ENCODE measurements around the gene CLEC18A. TPM values are rescaled to one million over a fixed set of nuclear protein-coding genes. Genes with fewer than 3 reads are reported as not detected.
"Not testable (repeated sequence)": the region's sequence is repeated elsewhere in the genome, so short reads cannot be mapped to it uniquely, and the experiment has no call there.

The CLEC18A gene
- total RNA-seq (1 to 10 TPM; 1.4 to 7.4 (median 3.6) TPM), polyA plus RNA-seq (not detected), total RNA-seq (1.2 reads per million)

- H3K27ac ChIP-seq (ENCODE audit: low read depth, low read length); H3K27me3 Mint-ChIP-seq; H3K36me3 Mint-ChIP-seq; H3K9me3 Mint-ChIP-seq; POLR2A ChIA-PET; H3K36me3 ChIP-seq (ENCODE audit: control insufficient read depth in 2 of 3, insufficient read depth in 3 of 3, low read length in 3 of 3); H3K4me3 ChIP-seq (ENCODE audit: low read length); H3K4me1 ChIP-seq (ENCODE audit: control insufficient read depth in 2 of 2, insufficient read depth in 2 of 2, low read length in 2 of 2); CTCF ChIA-PET; H3K27ac Mint-ChIP-seq; H3K4me3 Mint-ChIP-seq; H3K4me1 Mint-ChIP-seq; H3K27me3 ChIP-seq (ENCODE audit: control insufficient read depth in 2 of 2, insufficient read depth in 2 of 2, low read length in 2 of 2); DNase-seq; H3K9me3 ChIP-seq (ENCODE audit: control insufficient read depth in 2 of 3, low read length in 3 of 3); intact Hi-C loops (cut with micrococcal nuclease): not testable (repeated sequence)
- peak; percentile 25 for ATAC-seq
These were observed at the start of gene CLEC18A for GRCh38 chr16:69951017-69951671. CLEC18A (plus strand) TSS chr16:69951334; CDS start chr16:69951367, 33 bp downstream.

GRCh38 chr16:69903865-69904415 is 47.2 kb upstream of the CLEC18A start:
- Histone ChIP-seq H3K9me3 (ENCODE audit: control insufficient read depth in 2 of 3, low read length in 3 of 3) (no peaks in the 10 kb centered on the region), H3K36me3 (ENCODE audit: control insufficient read depth in 2 of 3, insufficient read depth in 3 of 3, low read length in 3 of 3) (peaks cover 0 to 21% (median 0%) of the 10 kb centered on the region in 3 experiments), H3K4me1 (ENCODE audit: control insufficient read depth in 2 of 2, insufficient read depth in 2 of 2, low read length in 2 of 2) (no peaks in the 10 kb centered on the region), H3K4me3 (ENCODE audit: low read length) (no peak overlapping the region), H3K27me3 (ENCODE audit: control insufficient read depth in 2 of 2, insufficient read depth in 2 of 2, low read length in 2 of 2) (no peaks in the 10 kb centered on the region), H3K27ac (ENCODE audit: low read depth, low read length) (no peak overlapping the region)
- no peak for DNase-seq
- Mint-ChIP-seq H3K27ac (peak overlapping the region in 1 of 9 donors; percentile 53), H3K9me3 (no peaks in the 10 kb centered on the region), H3K4me1 (no peaks in the 10 kb centered on the region), H3K36me3 (peaks cover 4 to 39% (median 8%) of the 10 kb centered on the region in 5 donors), H3K27me3 (no peaks in the 10 kb centered on the region), H3K4me3 (no peak overlapping the region)
- ChIA-PET POLR2A (no interaction called here), CTCF (interaction anchor here (0.6 kb wide), 1 partner anchor 26 kb away, joined by 4 read pairs; no protein-coding TSS in a partner anchor)
- intact Hi-C loops (cut with micrococcal nuclease): no loop called here
- no peak for ATAC-seq

GRCh38 chr16:69904495-69905170 is 46.5 kb upstream of the CLEC18A start:
- H3K4me3 ChIP-seq (ENCODE audit: low read length): no peak overlapping the region
- no peaks in the 10 kb centered on the region for H3K27me3 ChIP-seq (ENCODE audit: control insufficient read depth in 2 of 2, insufficient read depth in 2 of 2, low read length in 2 of 2)
- H3K4me1 Mint-ChIP-seq: no peaks in the 10 kb centered on the region
- intact Hi-C loops (cut with micrococcal nuclease): no loop called here
- DNase-seq (no peak), ATAC-seq (no peak)
- H3K36me3 Mint-ChIP-seq: peaks cover 4 to 44% (median 8%) of the 10 kb centered on the region in 5 donors
- no peak overlapping the region for H3K4me3 Mint-ChIP-seq
- peaks cover 0 to 27% (median 0%) of the 10 kb centered on the region in 3 experiments for H3K36me3 ChIP-seq (ENCODE audit: control insufficient read depth in 2 of 3, insufficient read depth in 3 of 3, low read length in 3 of 3)
- no peaks in the 10 kb centered on the region for H3K9me3 ChIP-seq (ENCODE audit: control insufficient read depth in 2 of 3, low read length in 3 of 3)
- H3K27ac ChIP-seq (ENCODE audit: low read depth, low read length): no peak overlapping the region
- no peaks in the 10 kb centered on the region for H3K9me3 Mint-ChIP-seq
- H3K27me3 Mint-ChIP-seq: no peaks in the 10 kb centered on the region
- no peaks in the 10 kb centered on the region for H3K4me1 ChIP-seq (ENCODE audit: control insufficient read depth in 2 of 2, insufficient read depth in 2 of 2, low read length in 2 of 2)
- ChIA-PET CTCF (no interaction called here), POLR2A (no interaction called here)
- H3K27ac Mint-ChIP-seq: no peak overlapping the region

GRCh38 chr16:69905171-69905555 is 46.0 kb upstream of the CLEC18A start:
- Mint-ChIP-seq H3K9me3 (no peaks in the 10 kb centered on the region), H3K4me1 (no peaks in the 10 kb centered on the region), H3K27me3 (no peaks in the 10 kb centered on the region), H3K36me3 (peaks cover 4 to 48% (median 12%) of the 10 kb centered on the region in 5 donors), H3K27ac (no peak overlapping the region), H3K4me3 (no peak overlapping the region)
- no peak overlapping the region for H3K27ac ChIP-seq (ENCODE audit: low read depth, low read length)
- peaks cover 0 to 31% (median 0%) of the 10 kb centered on the region in 3 experiments for H3K36me3 ChIP-seq (ENCODE audit: control insufficient read depth in 2 of 3, insufficient read depth in 3 of 3, low read length in 3 of 3)
- no peak for ATAC-seq
- no peak for DNase-seq
- ChIA-PET CTCF (no interaction called here), POLR2A (no interaction called here)
- no peak overlapping the region for H3K4me3 ChIP-seq (ENCODE audit: low read length)
- H3K27me3 ChIP-seq (ENCODE audit: control insufficient read depth in 2 of 2, insufficient read depth in 2 of 2, low read length in 2 of 2): no peaks in the 10 kb centered on the region
- intact Hi-C loops (cut with micrococcal nuclease): no loop called here
- H3K4me1 ChIP-seq (ENCODE audit: control insufficient read depth in 2 of 2, insufficient read depth in 2 of 2, low read length in 2 of 2): no peaks in the 10 kb centered on the region
- H3K9me3 ChIP-seq (ENCODE audit: control insufficient read depth in 2 of 3, low read length in 3 of 3): no peaks in the 10 kb centered on the region

GRCh38 chr16:69906838-69907401 is 44.2 kb upstream of the CLEC18A start:
- peaks cover 5 to 46% (median 12%) of the 10 kb centered on the region in 5 donors for H3K36me3 Mint-ChIP-seq
- no peaks in the 10 kb centered on the region for H3K27me3 Mint-ChIP-seq

GRCh38 chr16:69909043-69909442 is 42.1 kb upstream of the CLEC18A start:
- H3K9me3 Mint-ChIP-seq: no peaks in the 10 kb centered on the region
- CTCF ChIA-PET: no interaction called here
- Histone ChIP-seq H3K4me3 (ENCODE audit: low read length) (no peak overlapping the region), H3K27me3 (ENCODE audit: control insufficient read depth in 2 of 2, insufficient read depth in 2 of 2, low read length in 2 of 2) (no peaks in the 10 kb centered on the region), H3K36me3 (ENCODE audit: control insufficient read depth in 2 of 3, insufficient read depth in 3 of 3, low read length in 3 of 3) (peaks cover 0 to 43% (median 7%) of the 10 kb centered on the region in 3 experiments), H3K4me1 (ENCODE audit: control insufficient read depth in 2 of 2, insufficient read depth in 2 of 2, low read length in 2 of 2) (no peaks in the 10 kb centered on the region), H3K27ac (ENCODE audit: low read depth, low read length) (no peak overlapping the region), H3K9me3 (ENCODE audit: control insufficient read depth in 2 of 3, low read length in 3 of 3) (no peaks in the 10 kb centered on the region)
- no peak overlapping the region for H3K4me3 Mint-ChIP-seq
- no peak for ATAC-seq
- no peaks in the 10 kb centered on the region for H3K27me3 Mint-ChIP-seq
- no peak overlapping the region for H3K27ac Mint-ChIP-seq
- peaks cover 3 to 34% (median 11%) of the 10 kb centered on the region in 5 donors for H3K36me3 Mint-ChIP-seq
- intact Hi-C loops (cut with micrococcal nuclease): no loop called here
- no peak for DNase-seq
- no peaks in the 10 kb centered on the region for H3K4me1 Mint-ChIP-seq
- POLR2A ChIA-PET: no interaction called here

More at GRCh38 chr16:69906838-69907401, 44.2 kb upstream of the CLEC18A start:
- Mint-ChIP-seq H3K4me1 (no peaks in the 10 kb centered on the region), H3K4me3 (no peak overlapping the region), H3K27ac (no peak overlapping the region), H3K9me3 (no peaks in the 10 kb centered on the region)
- Histone ChIP-seq H3K27me3 (ENCODE audit: control insufficient read depth in 2 of 2, insufficient read depth in 2 of 2, low read length in 2 of 2) (no peaks in the 10 kb centered on the region), H3K9me3 (ENCODE audit: control insufficient read depth in 2 of 3, low read length in 3 of 3) (no peaks in the 10 kb centered on the region), H3K36me3 (ENCODE audit: control insufficient read depth in 2 of 3, insufficient read depth in 3 of 3, low read length in 3 of 3) (peaks cover 0 to 46% (median 7%) of the 10 kb centered on the region in 3 experiments), H3K4me3 (ENCODE audit: low read length) (no peak overlapping the region), H3K27ac (ENCODE audit: low read depth, low read length) (no peak overlapping the region), H3K4me1 (ENCODE audit: control insufficient read depth in 2 of 2, insufficient read depth in 2 of 2, low read length in 2 of 2) (no peaks in the 10 kb centered on the region)
- no peak for ATAC-seq
- POLR2A ChIA-PET: no interaction called here
- intact Hi-C loops (cut with micrococcal nuclease): no loop called here
- CTCF ChIA-PET: interaction anchor here (0.6 kb wide), 1 partner anchor 1791 kb away, joined by 3 read pairs; no protein-coding TSS in a partner anchor
- no peak for DNase-seq
